MM.1S (cell line): ENCODE results near the gene COL4A3.

Experiments
- DNase-seq: peaks from one replicate; pipeline ENCODE4 v3.0.0-alpha.2; 2015
- H2AFZ ChIP-seq: fragments of 300-600 bp; sonication (generic); 2 replicates; pipeline ENCODE4 v1.6.0; 2016; ENCODE audit warnings: antibody characterized with exemption, low read length
- H3F3A ChIP-seq: fragments of 300-600 bp; sonication (generic); 2 replicates; pipeline ENCODE4 v1.6.1; 2016; ENCODE audit warnings: mild to moderate bottlenecking, antibody characterized with exemption, low read length, moderate library complexity, mixed read lengths; ENCODE audit not compliant: insufficient read depth
- H3K27ac ChIP-seq: fragments of 300-600 bp; sonication (generic); 2 replicates; pipeline ENCODE4 v1.5.1; 2016; ENCODE audit warnings: mild to moderate bottlenecking, low read length
- H3K27me3 ChIP-seq: fragments of 300-600 bp; sonication (generic); replicated peaks from 2 replicates; pipeline ENCODE4 v1.6.0; 2016; ENCODE audit warnings: low read length; ENCODE audit not compliant: insufficient read depth
- H3K36me3 ChIP-seq: fragments of 300-600 bp; sonication (generic); replicated peaks from 2 replicates; pipeline ENCODE4 v1.6.1; 2016; ENCODE audit warnings: mild to moderate bottlenecking, low read length, mixed read lengths; ENCODE audit not compliant: insufficient read depth
- H3K4me1 ChIP-seq: fragments of 300-600 bp; sonication (generic); 2 replicates; pipeline ENCODE4 v1.6.1; 2016; ENCODE audit warnings: low read length, mixed read lengths
- H3K4me2 ChIP-seq: fragments of 300-600 bp; sonication (generic); 2 replicates; pipeline ENCODE4 v1.6.0; 2016; ENCODE audit warnings: low read depth, low read length
- H3K4me3 ChIP-seq: fragments of 300-600 bp; sonication (generic); 2 replicates; pipeline ENCODE4 v1.5.1; 2016; ENCODE audit warnings: low read length, mixed read lengths
- H3K79me2 ChIP-seq: fragments of 300-600 bp; sonication (generic); 2 replicates; pipeline ENCODE4 v1.6.1; 2016; ENCODE audit warnings: mixed run types, low read length, mixed read lengths
- H3K9ac ChIP-seq: fragments of 300-600 bp; sonication (generic); 2 replicates; pipeline ENCODE4 v1.6.1; 2016; ENCODE audit warnings: low read length, mixed read lengths
- H3K9me2 ChIP-seq: fragments of 300-600 bp; sonication (generic); replicated peaks from 2 replicates; pipeline ENCODE4 v1.6.1; 2016; ENCODE audit warnings: mild to moderate bottlenecking, low read length, mixed read lengths; ENCODE audit not compliant: insufficient read depth
- H3K9me3 ChIP-seq: fragments of 300-600 bp; sonication (generic); replicated peaks from 2 replicates; pipeline ENCODE4 v1.6.1; 2016; ENCODE audit warnings: mild to moderate bottlenecking, low read length, mixed read lengths; ENCODE audit not compliant: insufficient read depth
- H4K20me1 ChIP-seq: fragments of 300-600 bp; sonication (generic); 2 replicates; pipeline ENCODE4 v1.6.1; 2016; ENCODE audit warnings: mild to moderate bottlenecking, low read length, moderate library complexity, mixed read lengths; ENCODE audit not compliant: insufficient read depth
- CTCF ChIP-seq: fragments of 300-600 bp; sonication (generic); IDR thresholded peaks from 2 replicates; pipeline ENCODE4 v1.5.1; 2016; ENCODE audit warnings: antibody characterized with exemption, low read length, mixed read lengths
- EZH2 ChIP-seq: fragments of 300-600 bp; sonication (generic); optimal IDR thresholded peaks from 2 replicates; pipeline ENCODE3; 2017; ENCODE audit warnings: low read depth, mild to moderate bottlenecking, antibody characterized with exemption, low read length, mixed read lengths
- EZH2phosphoT487 ChIP-seq: fragments of 300-600 bp; sonication (generic); IDR thresholded peaks from 2 replicates; pipeline ENCODE4 v1.6.1; 2018; ENCODE audit warnings: antibody characterized with exemption, low read length

The COL4A3 gene

GRCh38 chr2:227117852-227118251 lies 46.6 kb upstream of the COL4A3 start:
- H3K27me3 ChIP-seq: no peaks in the 10 kb centered on the region
- no peaks in the 10 kb centered on the region for H3K9me2 ChIP-seq
- H3K79me2 ChIP-seq: no peaks in the 10 kb centered on the region
- H3K4me1 ChIP-seq: no peaks in the 10 kb centered on the region
- H3K4me2 ChIP-seq: no peak overlapping the region
- no peak for DNase-seq
- H2AFZ ChIP-seq: no peak overlapping the region
- H3K9ac ChIP-seq: no peak overlapping the region
- H3F3A ChIP-seq: no peaks in the 10 kb centered on the region
- no peak overlapping the region for H3K4me3 ChIP-seq
- no peaks in the 10 kb centered on the region for H3K36me3 ChIP-seq
- no peaks in the 10 kb centered on the region for H4K20me1 ChIP-seq
- TF ChIP-seq EZH2phosphoT487 (no peak), EZH2 (no peak), CTCF (no peak)
- H3K9me3 ChIP-seq: no peaks in the 10 kb centered on the region
- H3K27ac ChIP-seq: no peak overlapping the region

GRCh38 chr2:227118353-227118752 lies 46.1 kb upstream of the COL4A3 start:
- Histone ChIP-seq H3K9ac (no peak overlapping the region), H3K79me2 (no peaks in the 10 kb centered on the region), H3F3A (no peaks in the 10 kb centered on the region), H3K4me1 (no peaks in the 10 kb centered on the region), H3K4me2 (no peak overlapping the region), H3K36me3 (no peaks in the 10 kb centered on the region), H4K20me1 (no peaks in the 10 kb centered on the region), H3K9me3 (no peaks in the 10 kb centered on the region), H3K27me3 (no peaks in the 10 kb centered on the region), H3K27ac (no peak overlapping the region), H3K4me3 (no peak overlapping the region), H3K9me2 (no peaks in the 10 kb centered on the region), H2AFZ (no peak overlapping the region)
- DNase-seq: no peak
- TF ChIP-seq CTCF: no peak
- TF ChIP-seq EZH2phosphoT487: no peak
- TF ChIP-seq EZH2: no peak

- Histone ChIP-seq H3K4me2 (no peak overlapping the region), H3K27ac (no peak overlapping the region), H3K9me3 (no peaks in the 10 kb centered on the region), H3F3A (no peaks in the 10 kb centered on the region), H4K20me1 (no peaks in the 10 kb centered on the region), H3K36me3 (no peaks in the 10 kb centered on the region), H3K4me3 (no peak overlapping the region), H3K79me2 (no peaks in the 10 kb centered on the region), H3K27me3 (no peaks in the 10 kb centered on the region), H2AFZ (no peak overlapping the region), H3K9me2 (no peaks in the 10 kb centered on the region), H3K4me1 (no peaks in the 10 kb centered on the region), H3K9ac (no peak overlapping the region)
- TF ChIP-seq EZH2phosphoT487: no peak
- TF ChIP-seq CTCF: no peak
- no peak for TF ChIP-seq EZH2
- no peak for DNase-seq
These were observed 40.7 kb upstream of the COL4A3 start for GRCh38 chr2:227123697-227124096.
